HepG2 (cell line): ENCODE results near the gene C2. TPM values are rescaled to one million over a fixed set of nuclear protein-coding genes. Genes with fewer than 3 reads are reported as not detected.

ENCODE experiments used
- AFF4 ChIP-seq: sonication (generic); formaldehyde crosslinking; IDR thresholded peaks from 2 replicates; pipeline ENCODE4 v1.4.0; 2020; ENCODE audit warnings: missing genetic modification reagents
- DZIP1 ChIP-seq: sonication (generic); formaldehyde crosslinking; IDR thresholded peaks from 2 replicates; pipeline ENCODE4 v1.5.0; 2020; ENCODE audit warnings: mild to moderate bottlenecking, missing genetic modification reagents
- GMEB1 ChIP-seq: sonication (generic); formaldehyde crosslinking; IDR thresholded peaks from 2 replicates; pipeline ENCODE4 v1.5.1; 2020; ENCODE audit warnings: missing genetic modification reagents, mild to moderate bottlenecking, borderline replicate concordance
- GTF3A ChIP-seq: sonication (generic); formaldehyde crosslinking; conservative IDR thresholded peaks from 2 replicates; pipeline ENCODE4 v1.4.0; 2020; ENCODE audit warnings: mild to moderate bottlenecking, missing genetic modification reagents
- IRF2 ChIP-seq: IDR thresholded peaks from 2 replicates; pipeline ENCODE4 v1.6.1; 2018; ENCODE audit warnings: missing genetic modification reagents, missing compliant biosample characterization
- NFIC ChIP-seq: IDR thresholded peaks from 2 replicates; pipeline ENCODE4 v1.6.1; 2012; ENCODE audit warnings: mild to moderate bottlenecking, low read length, inconsistent platforms
- PRDM15 ChIP-seq: sonication (generic); formaldehyde crosslinking; IDR thresholded peaks from 2 replicates; pipeline ENCODE4 v1.4.0; 2020; ENCODE audit warnings: missing genetic modification reagents
- REPIN1 ChIP-seq: sonication (generic); formaldehyde crosslinking; IDR thresholded peaks from 2 replicates; pipeline ENCODE4 v1.8.0; 2022; ENCODE audit warnings: missing genetic modification reagents, low read depth, mild to moderate bottlenecking, borderline replicate concordance
- SAFB2 ChIP-seq: sonication (generic); formaldehyde crosslinking; IDR thresholded peaks from 2 replicates; pipeline ENCODE4 v1.5.1; 2020; ENCODE audit warnings: missing genetic modification reagents, low read depth, mild to moderate bottlenecking, borderline replicate concordance
- SETDB1 ChIP-seq: sonication (generic); formaldehyde crosslinking; IDR thresholded peaks from 2 replicates; pipeline ENCODE4 v1.5.1; 2020; ENCODE audit warnings: missing genetic modification reagents, mild to moderate bottlenecking, borderline replicate concordance
- SRF ChIP-seq: IDR thresholded peaks from 2 replicates; pipeline ENCODE4 v1.6.1; 2011; ENCODE audit warnings: mild to moderate bottlenecking, low read depth, low read length, moderate library complexity
- ZFP62 ChIP-seq: sonication (generic); formaldehyde crosslinking; IDR thresholded peaks from 2 replicates; pipeline ENCODE4 v1.4.0; 2020; ENCODE audit warnings: missing genetic modification reagents
- ZNF367 ChIP-seq: sonication (generic); formaldehyde crosslinking; IDR thresholded peaks from 2 replicates; pipeline ENCODE4 v1.4.0; 2020; ENCODE audit warnings: missing genetic modification reagents, borderline replicate concordance
- polyA plus RNA-seq, 8 experiments: library from polyadenylated mRNA; depleted of rRNA in 3 of 8; stranded (reverse) in 7 of 8; unstranded in 1 of 8; fragments of >200 nt; fragmentation: Illumina TruSeq in 4 of 8; extraction: Trizol in 4 of 8; gene quantifications; 2 replicates each; pipeline versions ENCODE4 v1.2.1 to v1.2.3, GENCODE V29; 2011 to 2016; ENCODE audit warnings: low read depth in 4 of 8, missing spikeins in 1 of 8, mixed read lengths in 1 of 8; ENCODE audit not compliant: insufficient read depth in 1 of 8
- total RNA-seq, 5 experiments: library from RNA; depleted of rRNA; stranded (reverse); fragments of >200 nt; fragmentation: Illumina TruSeq; extraction: Trizol; gene quantifications; 2 replicates each; pipeline ENCODE4 v1.2.3, GENCODE V29; 2016; ENCODE audit warnings: low read depth in 1 of 5

C2 gene
- total and polyA plus RNA-seq, 2 of the 13 experiments (the other 11 are each of a cell fraction or from before 2014, with no cell fraction given), result 165 to 307 TPM

GRCh38 chr6:31958741-31959739 is 31.5 kb downstream of the C2 start, which contains the start of the genes NELFE and SKIC2 (continued):
- TF ChIP-seq PRDM15 (CRISPR knock-in tag) (peak; percentile 67; the same call in 1 of the 2 replicates), NFIC (no peak), ZFP62 (CRISPR knock-in tag) (no peak), ZNF367 (no peak), GMEB1 (CRISPR knock-in tag) (peak; percentile 98), AFF4 (CRISPR knock-in tag) (no peak), SAFB2 (CRISPR knock-in tag) (peak; percentile 29; the same call in 1 of the 2 replicates), SRF (peak; percentile 64; the same call in 1 of the 2 replicates), GTF3A (CRISPR knock-in tag) (no peak), SETDB1 (CRISPR knock-in tag) (no peak), IRF2 (CRISPR knock-in tag) (peak; percentile 90), REPIN1 (peak; percentile 82; the same call in 1 of the 2 replicates), DZIP1 (CRISPR knock-in tag) (no peak)
